Prostate gland (tissue), 2 donors: Measurements from ENCODE around the gene RHBDL3.

ENCODE experiments used
- POLR2A ChIP-seq: fragments of 450-650 bp; IDR thresholded peaks from one replicate; pipeline ENCODE4 v1.6.1; 2016; ENCODE audit warnings: antibody characterized with exemption, mild to moderate bottlenecking
- TF ChIP-seq, protein P1 (sequence below), 4 experiments: fragments of 200-600 bp in 2 of 4; fragments of 450-650 bp in 2 of 4; sonication (generic) in 2 of 4; IDR thresholded peaks; 1 replicate in 3 of 4; 2 replicates in 1 of 4; pipeline ENCODE4 v1.5.1; 2016 to 2019; ENCODE audit warnings: antibody characterized with exemption in 4 of 4, mild to moderate bottlenecking in 2 of 4, moderate library complexity in 2 of 4

DNA sequence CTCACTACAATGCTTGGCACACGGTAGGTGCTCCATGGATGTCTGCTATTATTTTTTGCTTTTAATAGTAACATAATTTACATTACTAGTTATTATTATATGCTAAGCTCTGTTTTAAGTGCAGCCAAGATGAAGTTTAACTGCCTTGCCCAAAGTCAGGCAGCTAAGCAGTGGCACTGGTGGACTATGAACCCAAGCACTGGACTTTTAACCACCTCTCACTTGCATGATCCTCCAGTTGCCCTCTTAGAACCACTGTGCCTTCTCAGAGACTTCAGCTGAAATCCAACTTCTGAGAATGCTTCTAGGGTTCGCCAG is 82.8 kb downstream of the RHBDL3 start:
- TF ChIP-seq POLR2A, result no peak
- TF ChIP-seq, protein P1, sequence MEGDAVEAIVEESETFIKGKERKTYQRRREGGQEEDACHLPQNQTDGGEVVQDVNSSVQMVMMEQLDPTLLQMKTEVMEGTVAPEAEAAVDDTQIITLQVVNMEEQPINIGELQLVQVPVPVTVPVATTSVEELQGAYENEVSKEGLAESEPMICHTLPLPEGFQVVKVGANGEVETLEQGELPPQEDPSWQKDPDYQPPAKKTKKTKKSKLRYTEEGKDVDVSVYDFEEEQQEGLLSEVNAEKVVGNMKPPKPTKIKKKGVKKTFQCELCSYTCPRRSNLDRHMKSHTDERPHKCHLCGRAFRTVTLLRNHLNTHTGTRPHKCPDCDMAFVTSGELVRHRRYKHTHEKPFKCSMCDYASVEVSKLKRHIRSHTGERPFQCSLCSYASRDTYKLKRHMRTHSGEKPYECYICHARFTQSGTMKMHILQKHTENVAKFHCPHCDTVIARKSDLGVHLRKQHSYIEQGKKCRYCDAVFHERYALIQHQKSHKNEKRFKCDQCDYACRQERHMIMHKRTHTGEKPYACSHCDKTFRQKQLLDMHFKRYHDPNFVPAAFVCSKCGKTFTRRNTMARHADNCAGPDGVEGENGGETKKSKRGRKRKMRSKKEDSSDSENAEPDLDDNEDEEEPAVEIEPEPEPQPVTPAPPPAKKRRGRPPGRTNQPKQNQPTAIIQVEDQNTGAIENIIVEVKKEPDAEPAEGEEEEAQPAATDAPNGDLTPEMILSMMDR (IDR thresholded peaks at IDR 0.05), result no peak
